Adipocyte (in vitro differentiated cells): Measurements from ENCODE around the gene LRRC8E.

Source experiments
- DNase-seq: peaks from one replicate; pipeline ENCODE4 v3.0.0-alpha.2; 2015; ENCODE audit warnings: low read depth
- H3K27me3 ChIP-seq: replicated peaks from 2 replicates; pipeline ENCODE4 v1.7.0; 2013; ENCODE audit warnings: mild to moderate bottlenecking, low read length, moderate library complexity; ENCODE audit not compliant: control insufficient read depth, insufficient read depth
- H3K36me3 ChIP-seq: 2 replicates; pipeline ENCODE4 v1.7.0; 2013; ENCODE audit warnings: low read length, mild to moderate bottlenecking, moderate library complexity; ENCODE audit not compliant: control insufficient read depth, insufficient read depth, severe bottlenecking
- H3K4me1 ChIP-seq: 2 replicates; pipeline ENCODE4 v1.7.0; 2013; ENCODE audit warnings: mild to moderate bottlenecking, low read length, moderate library complexity; ENCODE audit not compliant: control insufficient read depth, insufficient read depth
- H3K4me3 ChIP-seq: 2 replicates; pipeline ENCODE4 v1.7.0; 2013; ENCODE audit warnings: mild to moderate bottlenecking, low read length, moderate library complexity
- H3K9ac ChIP-seq: 2 replicates; pipeline ENCODE4 v1.7.0; 2013; ENCODE audit warnings: mild to moderate bottlenecking, low read length, moderate library complexity
- H3K9me3 ChIP-seq: 2 replicates; pipeline ENCODE4 v1.7.0; 2013; ENCODE audit warnings: mild to moderate bottlenecking, low read length, moderate library complexity; ENCODE audit not compliant: control insufficient read depth

The LRRC8E gene

DNA sequence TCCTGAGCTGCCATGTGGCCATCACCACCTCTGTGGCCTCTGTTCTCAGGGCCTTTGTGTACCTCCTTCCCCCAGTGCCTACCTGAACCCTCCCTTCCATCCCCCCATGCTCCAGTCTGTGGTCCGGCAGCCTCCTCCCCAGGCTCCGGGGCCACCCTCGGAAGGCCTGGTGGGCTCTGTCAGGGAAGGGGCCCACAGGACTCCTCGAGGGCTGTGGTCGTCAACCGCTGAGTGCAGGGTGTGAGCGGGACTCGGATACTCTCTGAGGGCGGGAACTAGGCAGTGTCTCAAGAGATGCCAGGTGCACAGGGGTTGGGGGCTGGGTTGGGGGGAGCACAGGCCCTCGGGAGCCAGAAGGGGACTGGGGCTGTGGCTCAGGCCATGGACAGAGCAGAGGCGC, 19.2 kb downstream of the LRRC8E start:
- no peak for DNase-seq
- H3K27me3 ChIP-seq, result no peaks in the 10 kb centered on the region
- no peaks in the 10 kb centered on the region for H3K9me3 ChIP-seq
- H3K36me3 ChIP-seq, result peaks cover 32% of the 10 kb centered on the region
- peaks cover 19% of the 10 kb centered on the region for H3K4me1 ChIP-seq
- H3K4me3 ChIP-seq, result no peak overlapping the region
- H3K9ac ChIP-seq, result no peak overlapping the region

GRCh38 chr19:7908078-7908699, 19.9 kb downstream of the LRRC8E start:
- Histone ChIP-seq H3K9ac (no peak overlapping the region), H3K36me3 (peaks cover 35% of the 10 kb centered on the region), H3K9me3 (no peaks in the 10 kb centered on the region), H3K4me3 (no peak overlapping the region), H3K4me1 (peaks cover 12% of the 10 kb centered on the region), H3K27me3 (no peaks in the 10 kb centered on the region)
- no peak for DNase-seq

- H3K9me3 ChIP-seq, result no peaks in the 10 kb centered on the region
- H3K9ac ChIP-seq, result no peak overlapping the region
Observed at GRCh38 chr19:7908742-7909461, 20.6 kb downstream of the LRRC8E start.

GRCh38 chr19:7909471-7910067, 21.3 kb downstream of the LRRC8E start:
- no peak overlapping the region for H3K9ac ChIP-seq
- peaks cover 35% of the 10 kb centered on the region for H3K36me3 ChIP-seq
- H3K4me1 ChIP-seq, result peaks cover 10% of the 10 kb centered on the region
- H3K9me3 ChIP-seq, result no peaks in the 10 kb centered on the region
- H3K27me3 ChIP-seq, result no peaks in the 10 kb centered on the region
- no peak overlapping the region for H3K4me3 ChIP-seq
- no peak for DNase-seq

More at GRCh38 chr19:7908742-7909461, 20.6 kb downstream of the LRRC8E start:
- H3K36me3 ChIP-seq, result peaks cover 35% of the 10 kb centered on the region
- peaks cover 12% of the 10 kb centered on the region for H3K4me1 ChIP-seq
- no peak for DNase-seq
- H3K27me3 ChIP-seq, result no peaks in the 10 kb centered on the region
- no peak overlapping the region for H3K4me3 ChIP-seq

DNA sequence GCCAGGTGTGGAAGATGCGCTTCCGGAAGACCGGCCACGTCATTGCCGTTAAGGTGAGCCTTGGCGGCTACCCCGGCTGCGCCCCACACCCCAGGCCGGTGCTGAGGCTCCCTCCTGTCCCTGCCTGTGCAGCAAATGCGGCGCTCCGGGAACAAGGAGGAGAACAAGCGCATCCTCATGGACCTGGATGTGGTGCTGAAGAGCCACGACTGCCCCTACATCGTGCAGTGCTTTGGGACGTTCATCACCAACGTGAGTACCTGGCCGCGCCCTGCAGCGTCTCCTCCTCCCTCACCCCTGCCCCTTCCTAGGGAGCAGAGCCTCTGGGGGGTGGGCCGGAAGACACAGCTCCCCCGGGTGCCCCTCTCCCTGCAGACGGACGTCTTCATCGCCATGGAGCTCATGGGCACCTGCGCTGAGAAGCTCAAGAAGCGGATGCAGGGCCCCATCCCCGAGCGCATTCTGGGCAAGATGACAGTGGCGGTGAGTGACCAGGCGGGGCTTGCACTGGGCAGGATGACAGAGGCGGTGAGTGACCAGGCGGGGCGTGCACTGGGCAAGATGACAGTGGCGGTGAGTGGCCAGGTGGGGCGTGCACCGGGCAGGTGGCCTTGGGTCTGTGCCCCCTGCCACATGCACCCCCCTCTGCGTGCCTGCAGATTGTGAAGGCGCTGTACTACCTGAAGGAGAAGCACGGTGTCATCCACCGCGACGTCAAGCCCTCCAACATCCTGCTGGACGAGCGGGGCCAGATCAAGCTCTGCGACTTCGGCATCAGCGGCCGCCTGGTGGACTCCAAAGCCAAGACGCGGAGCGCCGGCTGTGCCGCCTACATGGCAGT, 22.2 kb downstream of the LRRC8E start:
- peaks cover 35% of the 10 kb centered on the region for H3K36me3 ChIP-seq
- no peak overlapping the region for H3K9ac ChIP-seq
- no peaks in the 10 kb centered on the region for H3K27me3 ChIP-seq
- H3K4me3 ChIP-seq, result no peak overlapping the region
- H3K4me1 ChIP-seq, result peaks cover 2% of the 10 kb centered on the region
- H3K9me3 ChIP-seq, result no peaks in the 10 kb centered on the region
- DNase-seq, result no peak

DNA sequence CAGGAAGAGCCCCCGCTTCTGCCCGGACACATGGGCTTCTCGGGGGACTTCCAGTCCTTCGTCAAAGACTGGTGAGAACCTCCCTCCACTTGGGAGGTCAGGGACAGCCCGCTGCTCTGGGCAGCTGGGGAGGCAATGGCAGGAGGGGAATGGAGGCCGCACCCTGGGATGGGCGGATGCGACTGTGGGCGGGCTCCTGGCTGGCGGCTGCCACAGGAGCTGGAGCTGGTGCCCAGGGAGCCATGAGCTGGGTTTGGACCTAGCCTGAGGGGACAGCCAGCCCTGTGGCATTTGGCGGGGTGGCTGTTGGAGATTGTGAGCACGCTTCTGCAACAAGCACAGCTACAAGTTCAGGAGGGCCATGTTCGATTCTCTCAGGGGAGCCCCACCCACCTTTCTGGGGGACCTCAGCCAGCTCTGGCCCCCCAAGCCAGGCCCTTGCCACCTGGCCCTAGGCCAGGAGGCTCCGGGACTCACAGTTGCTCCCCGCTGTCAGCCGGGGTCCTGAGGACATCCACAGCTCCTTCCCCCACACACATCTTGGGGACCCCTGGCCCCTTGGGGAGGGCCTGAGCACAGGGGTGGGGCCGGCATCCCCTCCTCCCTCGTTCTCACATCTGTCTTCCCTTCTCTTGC, 23.3 kb downstream of the LRRC8E start:
- no peaks in the 10 kb centered on the region for H3K9me3 ChIP-seq
- peaks cover 6% of the 10 kb centered on the region for H3K4me1 ChIP-seq
- H3K27me3 ChIP-seq, result no peaks in the 10 kb centered on the region
- no peak for DNase-seq
- peaks cover 29% of the 10 kb centered on the region for H3K36me3 ChIP-seq
- no peak overlapping the region for H3K9ac ChIP-seq
- H3K4me3 ChIP-seq, result no peak overlapping the region

GRCh38 chr19:7912144-7912696, 23.9 kb downstream of the LRRC8E start:
- Histone ChIP-seq H3K9me3 (no peaks in the 10 kb centered on the region), H3K36me3 (peaks cover 29% of the 10 kb centered on the region), H3K9ac (no peak overlapping the region), H3K4me3 (no peak overlapping the region), H3K4me1 (peaks cover 6% of the 10 kb centered on the region), H3K27me3 (no peaks in the 10 kb centered on the region)
- DNase-seq, result no peak

DNA sequence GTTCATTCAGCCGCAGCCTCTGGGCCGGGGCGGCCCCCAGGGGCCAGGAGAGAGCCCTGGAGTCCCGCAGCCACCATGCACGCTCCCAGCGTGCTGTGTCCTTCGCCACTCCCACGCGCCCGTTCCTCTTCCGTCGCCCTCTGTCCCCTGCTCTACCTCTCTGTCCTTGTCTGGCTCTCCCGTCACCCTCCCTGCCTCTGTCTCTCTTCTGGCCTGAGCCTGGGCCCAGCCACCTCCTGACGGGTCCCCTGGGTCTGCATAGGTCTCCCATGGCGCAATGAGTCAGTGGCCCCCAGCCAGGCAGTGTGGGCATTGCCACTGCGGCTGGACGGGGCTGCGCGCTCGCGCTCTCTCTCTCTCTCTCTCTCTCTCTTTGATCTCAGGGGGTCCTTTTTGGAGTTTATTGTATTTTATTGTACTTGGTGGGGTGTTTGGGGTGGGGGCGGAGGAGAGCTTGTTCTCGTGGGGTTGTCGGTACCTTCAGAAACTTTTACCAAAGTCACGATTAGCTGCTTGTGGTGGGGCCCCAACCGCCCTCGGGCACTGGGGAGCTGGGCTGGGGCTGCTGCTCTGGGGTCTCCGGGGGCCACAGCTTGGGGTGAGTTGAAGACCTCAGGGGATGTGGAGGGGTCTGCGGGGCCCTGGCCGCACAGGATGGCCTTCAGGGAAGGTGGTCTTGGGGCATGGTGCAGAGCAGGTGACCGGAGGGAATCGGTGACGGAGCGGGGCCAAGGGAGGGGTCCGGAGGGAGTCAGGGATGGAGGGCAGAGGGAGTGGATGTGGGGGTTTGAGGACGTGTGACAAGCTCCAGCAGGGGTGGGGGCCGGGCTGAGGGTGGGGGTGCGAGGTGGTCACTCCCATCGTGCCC, 24.6 kb downstream of the LRRC8E start:
- H3K9ac ChIP-seq, result no peak overlapping the region
- H3K4me1 ChIP-seq, result peaks cover 6% of the 10 kb centered on the region
- no peaks in the 10 kb centered on the region for H3K9me3 ChIP-seq
- DNase-seq, result no peak
- no peak overlapping the region for H3K4me3 ChIP-seq
- H3K27me3 ChIP-seq, result no peaks in the 10 kb centered on the region
- peaks cover 29% of the 10 kb centered on the region for H3K36me3 ChIP-seq

- H3K4me1 ChIP-seq, result peaks cover 6% of the 10 kb centered on the region
- H3K9me3 ChIP-seq, result no peaks in the 10 kb centered on the region
- no peaks in the 10 kb centered on the region for H3K27me3 ChIP-seq
- H3K4me3 ChIP-seq, result no peak overlapping the region
- no peak for DNase-seq
- H3K36me3 ChIP-seq, result peaks cover 29% of the 10 kb centered on the region
- H3K9ac ChIP-seq, result no peak overlapping the region
Observed at GRCh38 chr19:7913652-7914051, 25.3 kb downstream of the LRRC8E start.

DNA sequence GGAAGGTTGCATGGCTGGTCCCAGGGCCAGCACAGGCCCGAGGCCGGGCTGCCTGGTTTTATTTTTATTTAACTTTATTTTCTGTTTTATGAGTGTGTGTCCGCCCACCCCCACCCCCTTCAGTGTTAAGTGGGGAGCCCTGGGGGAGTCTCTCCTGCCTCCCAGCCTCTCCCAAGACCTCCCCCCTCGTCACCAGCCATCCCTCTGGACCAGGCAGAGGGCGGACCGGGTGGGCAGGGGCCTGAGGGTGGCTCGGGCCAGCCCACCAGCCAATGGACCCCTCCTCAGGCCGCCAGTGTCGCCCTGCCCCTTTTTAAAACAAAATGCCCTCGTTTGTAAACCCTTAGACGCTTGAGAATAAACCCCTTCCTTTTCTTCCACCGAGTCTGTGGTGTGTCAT, 25.8 kb downstream of the LRRC8E start:
- no peaks in the 10 kb centered on the region for H3K27me3 ChIP-seq
- H3K4me3 ChIP-seq, result no peak overlapping the region
- H3K9me3 ChIP-seq, result no peaks in the 10 kb centered on the region
- no peak for DNase-seq
- H3K4me1 ChIP-seq, result peaks cover 6% of the 10 kb centered on the region
- H3K36me3 ChIP-seq, result peaks cover 29% of the 10 kb centered on the region
- no peak overlapping the region for H3K9ac ChIP-seq
